Naive thymus-derived CD4-positive, alpha-beta T cell (primary cell): ENCODE measurements around the gene IRS1. TPM values are rescaled to one million over a fixed set of nuclear protein-coding genes. Genes with fewer than 3 reads are reported as not detected.

Source experiments
- ATAC-seq: fragments of 150-1000 bp; cut with Tn5 transposase; 2 replicates; pipeline ENCODE4 v1.10.0; 2021; ENCODE audit warnings: mild to moderate bottlenecking, moderate library complexity
- CTCF ChIA-PET: fragments of 350-600 bp; sonication (Branson Sonifier 250); formaldehyde crosslinking; loops from one replicate; lab custom pipeline; 2021; ENCODE audit warnings: antibody characterized with exemption; lab: Charles Lee
- POLR2A ChIA-PET: fragments of 350-600 bp; sonication (Branson Sonifier 250); formaldehyde crosslinking; loops from one replicate; lab custom pipeline; 2021; ENCODE audit warnings: antibody characterized with exemption, inconsistent platforms; lab: Charles Lee
- DNase-seq, 9 donors: peaks; one replicate each; pipeline versions ENCODE4 v3.0.0 to v3.0.0-alpha.2; 2020 to 2022; ENCODE audit warnings: mixed read lengths in 1 of 9
- H3K27ac ChIP-seq: one replicate; pipeline ENCODE4 v1.7.0; 2013; ENCODE audit warnings: mild to moderate bottlenecking, low read depth, low read length, moderate library complexity
- H3K27me3 ChIP-seq, 2 donors: one replicate each; pipeline ENCODE4 v1.7.0; 2013; ENCODE audit warnings: low read length in 2 of 2, mild to moderate bottlenecking in 2 of 2, moderate library complexity in 2 of 2; ENCODE audit not compliant: control insufficient read depth in 2 of 2, insufficient read depth in 2 of 2
- H3K36me3 ChIP-seq, 3 experiments: 1 replicate in 2 of 3; 2 replicates in 1 of 3; pipeline ENCODE4 v1.7.0; 2013; ENCODE audit warnings: low read length in 3 of 3, mild to moderate bottlenecking in 3 of 3, moderate library complexity in 1 of 3; ENCODE audit not compliant: insufficient read depth in 3 of 3, control insufficient read depth in 2 of 3
- H3K4me1 ChIP-seq, 2 donors: one replicate each; pipeline ENCODE4 v1.7.0; 2013; ENCODE audit warnings: low read length in 2 of 2, mild to moderate bottlenecking in 2 of 2, moderate library complexity in 1 of 2; ENCODE audit not compliant: control insufficient read depth in 2 of 2, insufficient read depth in 2 of 2
- H3K4me3 ChIP-seq: 2 replicates; pipeline ENCODE4 v1.7.0; 2013; ENCODE audit warnings: mild to moderate bottlenecking, low read length
- H3K9me3 ChIP-seq, 3 experiments: 1 replicate in 2 of 3; 2 replicates in 1 of 3; pipeline ENCODE4 v1.7.0; 2013; ENCODE audit warnings: low read length in 3 of 3; ENCODE audit not compliant: control insufficient read depth in 2 of 3
- H3K27ac Mint-ChIP-seq, 9 donors: one replicate each; pipeline ENCODE4 v1.8.0; 2020 to 2022; ENCODE audit warnings: mixed read lengths in 9 of 9, mild to moderate bottlenecking in 8 of 9, moderate library complexity in 5 of 9, inconsistent platforms in 2 of 9
- H3K27me3 Mint-ChIP-seq, 5 donors: one replicate each; pipeline ENCODE4 v1.8.0; 2021 to 2022; ENCODE audit warnings: mixed read lengths in 5 of 5, mild to moderate bottlenecking in 1 of 5
- H3K36me3 Mint-ChIP-seq, 5 donors: one replicate each; pipeline ENCODE4 v1.8.0; 2020 to 2022; ENCODE audit warnings: mixed read lengths in 5 of 5, mild to moderate bottlenecking in 3 of 5, inconsistent platforms in 1 of 5
- H3K4me1 Mint-ChIP-seq, 7 donors: one replicate each; pipeline ENCODE4 v1.8.0; 2020 to 2022; ENCODE audit warnings: mixed read lengths in 7 of 7, mild to moderate bottlenecking in 3 of 7, inconsistent platforms in 1 of 7
- H3K4me3 Mint-ChIP-seq, 10 donors: one replicate each; pipeline ENCODE4 v1.8.0; 2020 to 2022; ENCODE audit warnings: mild to moderate bottlenecking in 10 of 10, mixed read lengths in 10 of 10, moderate library complexity in 6 of 10, inconsistent platforms in 2 of 10
- H3K9me3 Mint-ChIP-seq, 11 donors: one replicate each; pipeline ENCODE4 v1.8.0; 2020 to 2022; ENCODE audit warnings: mixed read lengths in 11 of 11, mild to moderate bottlenecking in 4 of 11, inconsistent platforms in 1 of 11, moderate library complexity in 1 of 11
- intact Hi-C, 2 donors: fragments of 100-400 bp; cut with micrococcal nuclease; formaldehyde crosslinking; loops; one replicate each; pipeline ENCODE4 v1.15.1; 2023
- polyA plus RNA-seq, 2 donors: library from polyadenylated mRNA; unstranded; fragments of 300-500 nt; fragmentation: Illumina TruSeq; gene quantifications; one replicate each; pipeline ENCODE4 v1.2.3, GENCODE V29; 2021
- total RNA-seq, 6 experiments: library from RNA in 5 of 6; stranded (reverse) in 5 of 6; gene quantifications; 1 replicate in 5 of 6; 2 replicates in 1 of 6; pipeline ENCODE4 v1.2.3 and lab custom pipeline; 2021 to 2026

IRS1 gene
- total and polyA plus RNA-seq, 7 experiments from 2014 or later: 0.40 to 7.1 (median 3.3) TPM

- Histone ChIP-seq H3K9me3 (no peaks in the 10 kb centered on the region), H3K27me3 (no peaks in the 10 kb centered on the region), H3K4me3 (no peak overlapping the region), H3K4me1 (no peaks in the 10 kb centered on the region), H3K27ac (no peak overlapping the region), H3K36me3 (no peaks in the 10 kb centered on the region)
- no peak for ATAC-seq
- ChIA-PET POLR2A (no interaction called here), CTCF (no interaction called here)
- peaks cover 0 to 5% (median 0%) of the 10 kb centered on the region in 5 donors for H3K27me3 Mint-ChIP-seq
- H3K27ac Mint-ChIP-seq: peak overlapping the region in 2 of 9 donors; percentile 37 to 79
- peaks cover 0 to 42% (median 10%) of the 10 kb centered on the region in 5 donors for H3K36me3 Mint-ChIP-seq
- no peak for DNase-seq
- peaks cover 0 to 4% (median 0%) of the 10 kb centered on the region in 7 donors for H3K4me1 Mint-ChIP-seq
- no peak overlapping the region for H3K4me3 Mint-ChIP-seq
- intact Hi-C loops: no loop called here
- H3K9me3 Mint-ChIP-seq: peaks cover 0 to 13% (median 4%) of the 10 kb centered on the region in 11 donors
Measured at GRCh38 chr2:226780431-226780830, 19.2 kb downstream of the IRS1 start.

GRCh38 chr2:226777611-226778010 lies 22.0 kb downstream of the IRS1 start:
- Mint-ChIP-seq H3K4me1 (peaks cover 6 to 20% (median 13%) of the 10 kb centered on the region in 7 donors), H3K27me3 (peaks cover 0 to 5% (median 0%) of the 10 kb centered on the region in 5 donors)
- CTCF ChIA-PET: no interaction called here

GRCh38 chr2:226776104-226776503 lies 23.5 kb downstream of the IRS1 start:
- ATAC-seq (no peak), DNase-seq (no peak)
- Mint-ChIP-seq H3K36me3 (peaks cover 0 to 48% (median 15%) of the 10 kb centered on the region in 5 donors), H3K27ac (no peak overlapping the region), H3K27me3 (peaks cover 0 to 5% (median 0%) of the 10 kb centered on the region in 5 donors), H3K4me3 (no peak overlapping the region), H3K9me3 (peaks cover 0 to 21% (median 13%) of the 10 kb centered on the region in 11 donors), H3K4me1 (peaks cover 14 to 28% (median 24%) of the 10 kb centered on the region in 7 donors)
- no peak overlapping the region for H3K27ac ChIP-seq
- peaks cover 16 to 19% of the 10 kb centered on the region in 2 donors for H3K4me1 ChIP-seq
- H3K27me3 ChIP-seq: no peaks in the 10 kb centered on the region
- H3K9me3 ChIP-seq: no peaks in the 10 kb centered on the region
- CTCF ChIA-PET: no interaction called here
- intact Hi-C loops: no loop called here
- H3K4me3 ChIP-seq: no peak overlapping the region
- no peaks in the 10 kb centered on the region for H3K36me3 ChIP-seq
- POLR2A ChIA-PET: interaction anchor here (0.5 kb wide), 1 partner anchor 11 kb away, joined by 4 read pairs; no protein-coding TSS in a partner anchor

More at GRCh38 chr2:226777611-226778010, 22.0 kb downstream of the IRS1 start:
- Histone ChIP-seq H3K4me1 (peaks cover 8 to 10% of the 10 kb centered on the region in 2 donors), H3K4me3 (no peak overlapping the region), H3K27ac (no peak overlapping the region), H3K36me3 (no peaks in the 10 kb centered on the region), H3K27me3 (no peaks in the 10 kb centered on the region), H3K9me3 (no peaks in the 10 kb centered on the region)
- Mint-ChIP-seq H3K27ac (no peak overlapping the region), H3K4me3 (no peak overlapping the region), H3K9me3 (peaks cover 0 to 21% (median 13%) of the 10 kb centered on the region in 11 donors), H3K36me3 (peaks cover 0 to 52% (median 15%) of the 10 kb centered on the region in 5 donors)
- intact Hi-C loops: no loop called here
- DNase-seq (no peak), ATAC-seq (no peak)
- POLR2A ChIA-PET: no interaction called here

GRCh38 chr2:226775032-226775509 lies 24.5 kb downstream of the IRS1 start:
- Histone ChIP-seq H3K4me1 (peaks cover 16 to 19% of the 10 kb centered on the region in 2 donors), H3K27me3 (no peaks in the 10 kb centered on the region), H3K9me3 (no peaks in the 10 kb centered on the region), H3K4me3 (no peak overlapping the region), H3K36me3 (no peaks in the 10 kb centered on the region), H3K27ac (no peak overlapping the region)
- H3K9me3 Mint-ChIP-seq: peaks cover 0 to 21% (median 13%) of the 10 kb centered on the region in 11 donors
- peaks cover 18 to 31% (median 29%) of the 10 kb centered on the region in 7 donors for H3K4me1 Mint-ChIP-seq
- DNase-seq (no peak), ATAC-seq (no peak)
- ChIA-PET POLR2A (interaction anchor here (1.3 kb wide), 1 partner anchor 16 kb away, joined by 4 read pairs; no protein-coding TSS in a partner anchor), CTCF (no interaction called here)
- no peak overlapping the region for H3K4me3 Mint-ChIP-seq
- peaks cover 0 to 4% (median 0%) of the 10 kb centered on the region in 5 donors for H3K27me3 Mint-ChIP-seq
- H3K27ac Mint-ChIP-seq: no peak overlapping the region
- H3K36me3 Mint-ChIP-seq: peaks cover 0 to 50% (median 15%) of the 10 kb centered on the region in 5 donors
- intact Hi-C loops: no loop called here

- no peaks in the 10 kb centered on the region for H3K27me3 Mint-ChIP-seq
- no peak overlapping the region for H3K27ac ChIP-seq
- H3K9me3 Mint-ChIP-seq: peaks cover 0 to 21% (median 13%) of the 10 kb centered on the region in 11 donors
- no peaks in the 10 kb centered on the region for H3K27me3 ChIP-seq
- no peak for ATAC-seq
- H3K4me1 ChIP-seq: peaks cover 16 to 19% of the 10 kb centered on the region in 2 donors
- intact Hi-C loops: loop anchor here in 1 of 2 donors (2.0 kb wide), 1 partner anchor 26 kb away; the partner anchor contains the start of gene IRS1
- H3K9me3 ChIP-seq: no peaks in the 10 kb centered on the region
- no peaks in the 10 kb centered on the region for H3K36me3 ChIP-seq
- ChIA-PET CTCF (interaction anchor here (0.9 to 1.8 kb wide), 4 partner anchors 16 to 30 kb away, joined by 3 to 6 read pairs (median 4); no protein-coding TSS in a partner anchor), POLR2A (no interaction called here)
- peaks cover 18 to 31% (median 29%) of the 10 kb centered on the region in 7 donors for H3K4me1 Mint-ChIP-seq
- H3K4me3 ChIP-seq: no peak overlapping the region
- H3K4me3 Mint-ChIP-seq: peak overlapping the region in 7 of 10 donors; percentile 7 to 81 (median 41)
- no peak for DNase-seq
- H3K27ac Mint-ChIP-seq: peak overlapping the region in 2 of 9 donors; percentile 78 to 80
- H3K36me3 Mint-ChIP-seq: peaks cover 0 to 54% (median 15%) of the 10 kb centered on the region in 5 donors
Measured at GRCh38 chr2:226773291-226773690, 26.3 kb downstream of the IRS1 start.

- POLR2A ChIA-PET: interaction anchor here (1.2 to 2.3 kb wide), 2 partner anchors 18 to 26 kb away, joined by 4 to 10 read pairs; no protein-coding TSS in a partner anchor
- intact Hi-C loops: loop anchor here (1.0 to 2.0 kb wide), 3 partner anchors 19 to 349 kb away; partner anchors contain the start of gene IRS1 (in 1 of the 2)
- Histone ChIP-seq H3K36me3 (no peaks in the 10 kb centered on the region), H3K4me1 (peaks cover 16 to 19% of the 10 kb centered on the region in 2 donors), H3K27me3 (no peaks in the 10 kb centered on the region), H3K27ac (no peak overlapping the region), H3K4me3 (peak overlapping the region; percentile 2), H3K9me3 (no peaks in the 10 kb centered on the region)
- CTCF ChIA-PET: interaction anchor here (0.7 to 1.8 kb wide), 5 partner anchors 11 to 30 kb away, joined by 3 to 6 read pairs (median 3); no protein-coding TSS in a partner anchor
- peak overlapping the region in 8 of 9 donors; percentile 5 to 80 (median 38) for H3K27ac Mint-ChIP-seq
- ATAC-seq (peak; percentile 80), DNase-seq (peak in 3 of 9 donors; percentile 14 to 26 (median 23))
- H3K9me3 Mint-ChIP-seq: peaks cover 0 to 21% (median 13%) of the 10 kb centered on the region in 11 donors
- peaks cover 18 to 30% (median 29%) of the 10 kb centered on the region in 7 donors for H3K4me1 Mint-ChIP-seq
- peak overlapping the region; percentile 27 to 83 (median 76) for H3K4me3 Mint-ChIP-seq
- H3K36me3 Mint-ChIP-seq: peaks cover 0 to 59% (median 19%) of the 10 kb centered on the region in 5 donors
- H3K27me3 Mint-ChIP-seq: no peaks in the 10 kb centered on the region
Measured at GRCh38 chr2:226772389-226773179, 27.0 kb downstream of the IRS1 start.
